Upper lobe of left lung (tissue), 6 donors: ENCODE data around the gene DPP6. TPM values are rescaled to one million over a fixed set of nuclear protein-coding genes. Genes with fewer than 3 reads are reported as not detected.

ENCODE experiments used
- ATAC-seq, 2 donors: fragments of 200-7000 bp; cut with Tn5 transposase; one replicate each; pipeline ENCODE4 v1.9.1; 2022; ENCODE audit warnings: mild to moderate bottlenecking in 2 of 2, moderate library complexity in 2 of 2; ENCODE audit not compliant: low FRiP score in 2 of 2
- DNase-seq, 2 donors: peaks; one replicate each; pipeline ENCODE4 v3.0.0-alpha.2; 2019 to 2020
- H3K27ac ChIP-seq, 4 donors: fragments of 200-600 bp; sonication (generic); one replicate each; pipeline ENCODE4 v1.5.1; 2016 to 2019
- H3K27me3 ChIP-seq, 4 donors: fragments of 200-600 bp; sonication (generic); one replicate each; pipeline ENCODE4 v1.5.1; 2017 to 2019
- H3K36me3 ChIP-seq, 4 donors: fragments of 200-600 bp; sonication (generic); one replicate each; pipeline ENCODE4 v1.5.1; 2016 to 2019
- H3K4me1 ChIP-seq, 4 donors: fragments of 200-600 bp; sonication (generic); one replicate each; pipeline ENCODE4 v1.5.1; 2018 to 2019
- H3K4me3 ChIP-seq, 4 donors: fragments of 200-600 bp; sonication (generic); one replicate each; pipeline ENCODE4 v1.5.1; 2017 to 2019; ENCODE audit warnings: mild to moderate bottlenecking in 2 of 4, moderate library complexity in 1 of 4
- H3K9me3 ChIP-seq, 4 donors: fragments of 200-600 bp; sonication (generic); one replicate each; pipeline ENCODE4 v1.5.1; 2018 to 2019
- CTCF ChIP-seq, 6 experiments: fragments of 450-650 bp in 4 of 6; fragments of 200-600 bp in 2 of 6; sonication (generic) in 2 of 6; IDR thresholded peaks; one replicate each; pipeline ENCODE4 v1.5.1; 2016 to 2019; ENCODE audit warnings: antibody characterized with exemption in 6 of 6
- EP300 ChIP-seq, 4 donors: sonication (generic); formaldehyde crosslinking; IDR thresholded peaks; one replicate each; pipeline ENCODE4 v1.5.1; 2017; ENCODE audit warnings: antibody characterized with exemption in 4 of 4, control low read depth in 2 of 4
- POLR2A ChIP-seq, 4 donors: fragments of 450-650 bp; IDR thresholded peaks; one replicate each; pipeline ENCODE4 v1.5.1; 2016 to 2017; ENCODE audit warnings: antibody characterized with exemption in 4 of 4, mild to moderate bottlenecking in 2 of 4
- POLR2AphosphoS5 ChIP-seq, 2 donors: sonication (generic); formaldehyde crosslinking; IDR thresholded peaks; one replicate each; pipeline ENCODE4 v1.5.1; 2017; ENCODE audit warnings: antibody characterized with exemption in 2 of 2
- WGBS, 2 donors: methylation state at CpG; one replicate each; pipeline ENCODE4 v1.1.5; 2017 to 2018; 5-methylcytosine and 5-hydroxymethylcytosine counted together
- total RNA-seq, 6 donors: library from RNA; depleted of rRNA in 4 of 6; stranded (reverse); fragments of >200 nt in 4 of 6; gene quantifications; one replicate each; pipeline versions ENCODE4 v1.1.0 to v1.2.1, GENCODE V29; 2016 to 2021
- donor health status: DM: no; HTN: no; CAD: no; lungs with moderate emphysema.
- donor health status: DM: no; HTN: yes; CAD: no; lungs with severe emphysema.

DPP6 gene
- total RNA-seq, 6 donors from 2014 or later, result 0.49 to 3.1 (median 0.86) TPM; not detected in 2

- 46 to 52% methylated on average over 3 of the region's 3 CpGs for WGBS, 2 donors
- TF ChIP-seq POLR2A (IDR thresholded peaks at IDR 0.05) (no peak), EP300 (IDR thresholded peaks at IDR 0.05) (no peak), CTCF (IDR thresholded peaks at IDR 0.05) (no peak), POLR2AphosphoS5 (IDR thresholded peaks at IDR 0.05) (no peak)
- Histone ChIP-seq H3K4me3 (no peak overlapping the region), H3K27ac (no peak overlapping the region), H3K9me3 (no peaks in the 10 kb centered on the region), H3K4me1 (no peaks in the 10 kb centered on the region), H3K36me3 (no peaks in the 10 kb centered on the region), H3K27me3 (no peaks in the 10 kb centered on the region)
- ATAC-seq, result peak; percentile 34 to 78
- DNase-seq, result no peak
These were observed 330.8 kb downstream of the DPP6 start for GRCh38 chr7:154383045-154383444.

- Histone ChIP-seq H3K36me3 (no peaks in the 10 kb centered on the region), H3K9me3 (no peaks in the 10 kb centered on the region), H3K4me1 (no peaks in the 10 kb centered on the region), H3K27ac (no peak overlapping the region), H3K4me3 (no peak overlapping the region), H3K27me3 (no peaks in the 10 kb centered on the region)
- ATAC-seq (no peak), DNase-seq (no peak)
- no peak for TF ChIP-seq CTCF (IDR thresholded peaks at IDR 0.05)
- TF ChIP-seq POLR2A (IDR thresholded peaks at IDR 0.05), result no peak
- WGBS, 2 donors, result 85 to 92% methylated on average over 7 to 8 of the region's 8 CpGs
These were observed 333.0 kb downstream of the DPP6 start for GRCh38 chr7:154385214-154385613.

- no peaks in the 10 kb centered on the region for H3K27me3 ChIP-seq
- ATAC-seq (no peak), DNase-seq (no peak)
- TF ChIP-seq EP300 (IDR thresholded peaks at IDR 0.05), result no peak
- no peak for TF ChIP-seq POLR2AphosphoS5 (IDR thresholded peaks at IDR 0.05)
- TF ChIP-seq POLR2A (IDR thresholded peaks at IDR 0.05), result no peak
- no peak for TF ChIP-seq CTCF (IDR thresholded peaks at IDR 0.05)
- H3K27ac ChIP-seq, result no peak overlapping the region
- no peaks in the 10 kb centered on the region for H3K9me3 ChIP-seq
- no peaks in the 10 kb centered on the region for H3K36me3 ChIP-seq
- no peak overlapping the region for H3K4me3 ChIP-seq
- H3K4me1 ChIP-seq, result no peaks in the 10 kb centered on the region
These were observed 335.1 kb downstream of the DPP6 start for GRCh38 chr7:154387252-154387651.

GRCh38 chr7:154388412-154388811 is 336.2 kb downstream of the DPP6 start:
- DNase-seq (no peak), ATAC-seq (no peak)
- Histone ChIP-seq H3K4me3 (no peak overlapping the region), H3K27me3 (no peaks in the 10 kb centered on the region), H3K27ac (no peak overlapping the region), H3K36me3 (no peaks in the 10 kb centered on the region), H3K4me1 (no peaks in the 10 kb centered on the region), H3K9me3 (no peaks in the 10 kb centered on the region)
- no peak for TF ChIP-seq CTCF (IDR thresholded peaks at IDR 0.05)
- TF ChIP-seq EP300 (IDR thresholded peaks at IDR 0.05), result no peak
- TF ChIP-seq POLR2A (IDR thresholded peaks at IDR 0.05), result no peak
- no peak for TF ChIP-seq POLR2AphosphoS5 (IDR thresholded peaks at IDR 0.05)
- WGBS, 2 donors, result 68 to 75% methylated on average over 4 of the region's 4 CpGs

GRCh38 chr7:154388999-154389398 is 336.8 kb downstream of the DPP6 start:
- Histone ChIP-seq H3K4me1 (no peaks in the 10 kb centered on the region), H3K27me3 (no peaks in the 10 kb centered on the region), H3K4me3 (no peak overlapping the region), H3K36me3 (no peaks in the 10 kb centered on the region), H3K27ac (no peak overlapping the region), H3K9me3 (no peaks in the 10 kb centered on the region)
- WGBS, 2 donors, result 49 to 50% methylated on average over 10 of the region's 10 CpGs
- no peak for TF ChIP-seq POLR2AphosphoS5 (IDR thresholded peaks at IDR 0.05)
- TF ChIP-seq CTCF (IDR thresholded peaks at IDR 0.05), result no peak
- no peak for TF ChIP-seq EP300 (IDR thresholded peaks at IDR 0.05)
- no peak for TF ChIP-seq POLR2A (IDR thresholded peaks at IDR 0.05)
- ATAC-seq (no peak), DNase-seq (no peak)
